T-helper 22 cell (primary cell): ENCODE results near the gene FLRT1.

Experiments
- DNase-seq: peaks from one replicate; pipeline ENCODE4 v3.0.0-alpha.2; 2020; ENCODE audit warnings: low read depth

Gene FLRT1

GRCh38 chr11:64067230-64067993 is 31.7 kb downstream of the FLRT1 start:
- no peak for DNase-seq

- DNase-seq = no peak
Measured at GRCh38 chr11:64068705-64069400, 33.1 kb downstream of the FLRT1 start.

GRCh38 chr11:64069401-64070313 is 33.9 kb downstream of the FLRT1 start:
- no peak for DNase-seq

GRCh38 chr11:64070314-64070681 is 34.6 kb downstream of the FLRT1 start:
- DNase-seq = no peak

GRCh38 chr11:64071849-64072248 is 36.1 kb downstream of the FLRT1 start:
- DNase-seq = no peak

- no peak for DNase-seq
Measured at GRCh38 chr11:64072403-64072802, 36.7 kb downstream of the FLRT1 start.

GRCh38 chr11:64072871-64073270 is 37.1 kb downstream of the FLRT1 start:
- no peak for DNase-seq

GRCh38 chr11:64073542-64073941 is 37.8 kb downstream of the FLRT1 start:
- DNase-seq = no peak

- DNase-seq = no peak
Measured at GRCh38 chr11:64074239-64074638, 38.5 kb downstream of the FLRT1 start.

- no peak for DNase-seq
Measured at GRCh38 chr11:64076758-64077157, 41.0 kb downstream of the FLRT1 start.

GRCh38 chr11:64077607-64078006 is 41.9 kb downstream of the FLRT1 start:
- DNase-seq = no peak

GRCh38 chr11:64078284-64078683 is 42.6 kb downstream of the FLRT1 start:
- DNase-seq = no peak

- DNase-seq = no peak
Measured at GRCh38 chr11:64078905-64079304, 43.2 kb downstream of the FLRT1 start.

GRCh38 chr11:64080390-64080789 is 44.7 kb downstream of the FLRT1 start:
- DNase-seq = no peak

- DNase-seq = no peak
Measured at GRCh38 chr11:64081745-64082442, 46.2 kb downstream of the FLRT1 start.

- DNase-seq = no peak
Measured at GRCh38 chr11:64083398-64084080, 47.8 kb downstream of the FLRT1 start.

GRCh38 chr11:64084146-64084950 is 48.6 kb downstream of the FLRT1 start:
- no peak for DNase-seq

GRCh38 chr11:64084951-64085710 is 49.4 kb downstream of the FLRT1 start:
- no peak for DNase-seq
